Forelimb muscle (tissue), 1 donor: ENCODE data around the gene TBC1D7. TPM values are rescaled to one million over a fixed set of nuclear protein-coding genes. Genes with fewer than 3 reads are reported as not detected.
A peak's percentile ranks its signal among the peaks of the same experiment; 100 is the strongest.

Experiments
- DNase-seq: peaks from one replicate; pipeline ENCODE4 v3.0.0-alpha.2; 2013; ENCODE audit warnings: low read depth
- polyA plus RNA-seq: library from polyadenylated mRNA; unstranded; fragments of 120-200 nt; gene quantifications from one replicate; pipeline ENCODE4 v1.2.1, GENCODE V29; 2013; ENCODE audit not compliant: insufficient read length

Gene TBC1D7
- polyA plus RNA-seq, 1 donor: 20.2 TPM

- no peak for DNase-seq
Observed at GRCh38 chr6:13294499-13295069, 33.8 kb downstream of the TBC1D7 start.

GRCh38 chr6:13292774-13293173 is 35.6 kb downstream of the TBC1D7 start:
- DNase-seq: no peak

GRCh38 chr6:13290335-13290734 is 38.0 kb downstream of the TBC1D7 start:
- no peak for DNase-seq

- no peak for DNase-seq
Observed at GRCh38 chr6:13289789-13290318, 38.5 kb downstream of the TBC1D7 start.

- no peak for DNase-seq
Observed at GRCh38 chr6:13288969-13289391, 39.4 kb downstream of the TBC1D7 start.

GRCh38 chr6:13288481-13288880 is 39.9 kb downstream of the TBC1D7 start:
- no peak for DNase-seq

GRCh38 chr6:13287104-13287503 is 41.2 kb downstream of the TBC1D7 start:
- DNase-seq: no peak

DNA sequence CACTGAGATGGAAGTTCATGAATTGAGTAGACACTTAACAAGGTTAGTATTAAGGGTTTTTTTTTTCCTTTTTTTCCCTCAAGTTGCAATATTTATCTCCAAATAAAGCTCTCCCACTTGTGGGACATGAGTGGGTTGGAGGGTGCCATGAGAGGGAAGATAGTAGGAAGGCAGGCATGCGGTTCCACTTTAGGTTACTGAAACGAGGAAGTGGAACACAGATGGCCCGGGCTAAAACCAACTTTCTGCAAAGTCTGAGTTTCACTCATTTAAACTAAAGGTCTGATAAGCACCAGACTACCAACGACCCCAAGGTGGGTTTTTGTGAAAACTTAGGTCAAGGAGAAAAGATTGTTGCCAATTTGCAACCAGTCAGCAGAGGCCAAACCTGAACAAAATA is 42.2 kb downstream of the TBC1D7 start:
- DNase-seq: no peak

- no peak for DNase-seq
Observed at GRCh38 chr6:13285705-13286104, 42.6 kb downstream of the TBC1D7 start.

DNA sequence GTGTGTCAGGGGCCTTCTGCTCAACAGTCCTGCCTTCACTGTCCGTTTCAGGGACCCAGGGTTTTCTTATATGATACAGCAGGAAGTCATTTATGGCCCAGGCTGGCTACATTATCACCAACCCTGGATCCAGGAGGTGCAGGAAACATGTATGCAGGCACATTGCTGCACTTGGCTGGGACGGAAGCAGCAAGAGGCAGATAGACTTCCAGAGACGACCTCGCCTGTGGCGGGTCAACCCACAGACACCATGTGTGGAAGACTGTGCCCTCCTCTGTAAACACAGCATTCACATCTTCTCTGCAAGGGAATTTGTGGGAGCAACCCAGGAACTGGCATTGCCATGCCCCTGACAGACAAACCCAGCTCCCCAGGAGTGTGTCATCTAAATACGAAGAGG is 43.7 kb downstream of the TBC1D7 start:
- DNase-seq: no peak

DNA sequence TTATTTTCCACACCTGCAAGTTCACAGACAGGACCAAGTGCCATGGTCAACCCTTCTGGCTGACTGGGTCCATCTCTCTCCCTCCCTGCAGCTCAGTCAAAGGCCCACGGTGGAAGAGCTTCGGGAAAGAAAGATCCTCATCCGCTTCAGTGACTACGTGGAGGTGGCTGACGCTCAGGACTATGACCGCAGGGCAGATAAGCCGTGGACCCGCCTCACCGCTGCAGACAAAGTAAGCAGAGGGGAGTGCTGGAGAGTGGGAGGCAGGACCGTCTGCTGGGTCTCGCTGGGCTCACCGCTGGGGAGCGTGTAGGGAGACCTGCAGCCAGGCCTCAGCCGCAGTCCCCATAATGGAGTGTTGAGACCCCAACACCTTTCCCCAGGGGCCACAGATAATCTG is 45.0 kb downstream of the TBC1D7 start:
- DNase-seq: no peak

GRCh38 chr6:13282393-13283069 is 45.8 kb downstream of the TBC1D7 start:
- no peak for DNase-seq

DNA sequence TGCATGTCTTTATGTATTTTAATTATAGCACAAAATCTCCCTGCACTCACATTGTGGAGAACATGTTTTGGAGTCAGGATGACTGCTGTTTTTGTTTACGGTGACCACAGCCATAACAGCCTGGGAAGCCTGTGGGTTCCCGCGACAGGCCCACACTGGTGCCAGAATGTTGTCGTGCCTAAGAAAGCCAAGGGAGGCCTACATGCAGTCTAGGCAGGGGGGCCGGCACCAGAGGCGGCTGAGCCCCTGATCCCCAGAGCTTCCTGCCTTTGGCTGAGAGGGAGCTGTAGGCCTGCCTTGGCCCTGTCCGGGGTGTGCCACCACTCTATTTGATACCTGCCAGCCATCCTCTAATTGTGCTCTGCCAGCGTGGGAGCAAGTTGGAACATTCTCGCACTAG is 46.7 kb downstream of the TBC1D7 start:
- no peak for DNase-seq

GRCh38 chr6:13280254-13280653 is 48.1 kb downstream of the TBC1D7 start:
- no peak for DNase-seq

- peak; percentile 28 for DNase-seq
Observed at GRCh38 chr6:13278991-13279390, 49.3 kb downstream of the TBC1D7 start.

DNA sequence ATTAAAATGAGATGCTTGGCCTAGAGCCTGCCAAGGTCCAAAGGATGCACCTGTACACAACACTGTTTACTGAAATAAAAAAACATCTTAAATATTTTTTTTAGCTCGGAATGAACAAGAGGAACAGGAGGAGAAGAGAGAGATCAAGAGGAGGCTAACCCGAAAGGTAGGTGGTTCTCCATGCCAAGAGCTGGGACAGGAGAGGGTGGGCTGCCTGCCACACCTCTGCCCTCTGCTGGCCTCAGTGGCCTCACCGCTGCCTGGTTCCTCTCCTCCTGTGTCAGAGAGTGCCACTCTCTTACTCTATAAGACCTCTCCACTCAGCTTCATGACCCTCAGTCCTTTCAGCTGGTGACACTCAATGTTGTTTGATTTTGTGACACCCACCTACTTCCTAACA is 50.2 kb downstream of the TBC1D7 start:
- no peak for DNase-seq

- no peak for DNase-seq
Observed at GRCh38 chr6:13277231-13277630, 51.1 kb downstream of the TBC1D7 start.

GRCh38 chr6:13275435-13275989 is 52.8 kb downstream of the TBC1D7 start:
- no peak for DNase-seq

GRCh38 chr6:13274707-13275434 is 53.5 kb downstream of the TBC1D7 start:
- no peak for DNase-seq

- DNase-seq: no peak
Observed at GRCh38 chr6:13273931-13274706, 54.2 kb downstream of the TBC1D7 start.

- no peak for DNase-seq
Observed at GRCh38 chr6:13273202-13273930, 55.0 kb downstream of the TBC1D7 start.
